Right kidney (tissue), 1 donor: ENCODE data around the gene LXN.
A peak's percentile ranks its signal among the peaks of the same experiment; 100 is the strongest.

Experiments used
- DNase-seq: peaks from one replicate; pipeline ENCODE4 v3.0.0-alpha.2; 2016

Gene LXN

GRCh38 chr3:158679547-158680000 is 7.1 kb upstream of the LXN start:
- DNase-seq = no peak

- DNase-seq = no peak
Observed at GRCh38 chr3:158678687-158679086, 6.2 kb upstream of the LXN start.

- no peak for DNase-seq
Observed at GRCh38 chr3:158671821-158672214, 630 bp downstream of the LXN start.

GRCh38 chr3:158668506-158668905 is 3.9 kb downstream of the LXN start:
- no peak for DNase-seq

- no peak for DNase-seq
Observed at GRCh38 chr3:158666416-158666815, 6.0 kb downstream of the LXN start.

- no peak for DNase-seq
Observed at GRCh38 chr3:158663832-158664231, 8.6 kb downstream of the LXN start.

GRCh38 chr3:158663246-158663645 is 9.2 kb downstream of the LXN start:
- DNase-seq = no peak

GRCh38 chr3:158660711-158661110 is 11.7 kb downstream of the LXN start:
- DNase-seq = no peak

- DNase-seq = no peak
Observed at GRCh38 chr3:158659454-158660237, 12.8 kb downstream of the LXN start.

GRCh38 chr3:158658889-158659288 is 13.6 kb downstream of the LXN start:
- no peak for DNase-seq

- DNase-seq = no peak
Observed at GRCh38 chr3:158652463-158652862, 20.0 kb downstream of the LXN start.

- no peak for DNase-seq
Observed at GRCh38 chr3:158651192-158651591, 21.3 kb downstream of the LXN start.

GRCh38 chr3:158649791-158650190 is 22.7 kb downstream of the LXN start:
- no peak for DNase-seq

- DNase-seq = peak; percentile 86
Observed at GRCh38 chr3:158644345-158644908, 28.0 kb downstream of the LXN start, which contains the start of gene GFM1. GFM1 (plus strand) TSS chr3:158644527; CDS start chr3:158644635, 108 bp downstream.

- DNase-seq = no peak
Observed at GRCh38 chr3:158642474-158643210, 29.8 kb downstream of the LXN start.

- no peak for DNase-seq
Observed at GRCh38 chr3:158642005-158642404, 30.4 kb downstream of the LXN start.

- no peak for DNase-seq
Observed at GRCh38 chr3:158640646-158641045, 31.8 kb downstream of the LXN start.

GRCh38 chr3:158631981-158632380 is 40.5 kb downstream of the LXN start:
- no peak for DNase-seq

GRCh38 chr3:158625881-158626280 is 46.6 kb downstream of the LXN start:
- no peak for DNase-seq

- no peak for DNase-seq
Observed at GRCh38 chr3:158617982-158618875, 54.2 kb downstream of the LXN start.
